Peyer's patch (tissue), 4 donors: ENCODE results near the gene GABRG3.

Experiments used
- CTCF ChIP-seq, 6 experiments: fragments of 450-650 bp in 4 of 6; fragments of 200-600 bp in 2 of 6; sonication (generic) in 1 of 6; IDR thresholded peaks; one replicate each; pipeline ENCODE4 v1.5.1; 2017 to 2019; ENCODE audit warnings: antibody characterized with exemption in 6 of 6, mild to moderate bottlenecking in 3 of 6, moderate library complexity in 1 of 6
- POLR2A ChIP-seq, 2 donors: fragments of 450-650 bp; IDR thresholded peaks; one replicate each; pipeline ENCODE4 v1.5.1; 2017; ENCODE audit warnings: antibody characterized with exemption in 2 of 2, mild to moderate bottlenecking in 2 of 2, moderate library complexity in 2 of 2

- no peak for TF ChIP-seq CTCF (IDR thresholded peaks at IDR 0.05)
- no peak for TF ChIP-seq POLR2A (IDR thresholded peaks at IDR 0.05)
Measured at GRCh38 chr15:27530994-27531393, 560.0 kb downstream of the GABRG3 start.
